ENCODE results near the gene GLYATL3. TPM values are rescaled to one million over a fixed set of nuclear protein-coding genes. Genes with fewer than 3 reads are reported as not detected.

Gene GLYATL3
- polyA plus RNA-seq, 1 donor (not counting 4 experiments of a cell fraction or from before 2014, with no cell fraction given): not detected

DNA sequence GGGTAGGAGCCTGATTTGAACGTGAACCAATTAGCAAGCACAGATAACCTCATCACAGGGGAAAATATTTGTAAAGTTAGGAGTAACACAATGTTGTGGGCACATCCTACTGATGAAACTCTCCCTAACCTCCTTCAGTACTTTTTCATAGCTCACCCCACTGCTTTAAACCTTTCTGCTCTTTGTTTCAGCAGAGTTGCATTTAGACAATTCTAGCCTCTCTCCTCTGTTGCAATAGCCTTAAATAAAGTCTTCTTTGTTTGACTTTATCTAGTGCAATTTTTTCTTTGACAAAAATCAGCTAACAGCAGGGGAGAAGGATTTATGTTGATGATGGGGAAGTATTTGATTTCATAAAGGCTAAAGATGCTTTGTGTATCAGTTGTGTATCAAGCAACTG is 64.8 kb downstream of the GLYATL3 start:
- Histone ChIP-seq H3K4me2 (ENCODE audit: control insufficient read depth, extremely low read depth, insufficient read depth, low read depth, low read length) (no peak overlapping the region), H3K4me3 (ENCODE audit: control insufficient read depth in 2 of 3, extremely low read depth in 1 of 3, insufficient read depth in 2 of 3, low read depth in 1 of 3, low read length in 3 of 3) (no peak overlapping the region), H3K36me3 (ENCODE audit: control insufficient read depth in 2 of 2, extremely low read depth in 1 of 2, insufficient read depth in 2 of 2, low read length in 2 of 2) (peaks cover 1 to 3% of the 10 kb centered on the region in 2 experiments), H3K9me1 (ENCODE audit: control insufficient read depth, extremely low read depth, insufficient read depth, low read length) (no peaks in the 10 kb centered on the region), H3K27ac (ENCODE audit: control insufficient read depth, insufficient read depth, low read length) (no peak overlapping the region), H3K9ac (ENCODE audit: control insufficient read depth, extremely low read depth, insufficient read depth, low read length) (no peak overlapping the region), H4K20me1 (ENCODE audit: control insufficient read depth, extremely low read depth, insufficient read depth, low read length) (no peaks in the 10 kb centered on the region), H3K9me3 (ENCODE audit: control insufficient read depth, low read depth, low read length) (no peaks in the 10 kb centered on the region), H3K4me1 (ENCODE audit: control insufficient read depth, extremely low read depth, insufficient read depth, low read length) (peaks cover 14% of the 10 kb centered on the region), H2AFZ (ENCODE audit: control insufficient read depth, low read length) (no peak overlapping the region), H3K27me3 (ENCODE audit: control insufficient read depth, extremely low read depth, insufficient read depth, low read length) (no peaks in the 10 kb centered on the region), H3K79me2 (ENCODE audit: control insufficient read depth, insufficient read depth, low read length) (no peaks in the 10 kb centered on the region)
- dilution Hi-C loops (cut with MboI; ENCODE audit: extremely low pct_ligation_motif_present, low sequenced_read_pairs): no loop called here
- FAIRE-seq: no peak
- TF ChIP-seq, protein P1, sequence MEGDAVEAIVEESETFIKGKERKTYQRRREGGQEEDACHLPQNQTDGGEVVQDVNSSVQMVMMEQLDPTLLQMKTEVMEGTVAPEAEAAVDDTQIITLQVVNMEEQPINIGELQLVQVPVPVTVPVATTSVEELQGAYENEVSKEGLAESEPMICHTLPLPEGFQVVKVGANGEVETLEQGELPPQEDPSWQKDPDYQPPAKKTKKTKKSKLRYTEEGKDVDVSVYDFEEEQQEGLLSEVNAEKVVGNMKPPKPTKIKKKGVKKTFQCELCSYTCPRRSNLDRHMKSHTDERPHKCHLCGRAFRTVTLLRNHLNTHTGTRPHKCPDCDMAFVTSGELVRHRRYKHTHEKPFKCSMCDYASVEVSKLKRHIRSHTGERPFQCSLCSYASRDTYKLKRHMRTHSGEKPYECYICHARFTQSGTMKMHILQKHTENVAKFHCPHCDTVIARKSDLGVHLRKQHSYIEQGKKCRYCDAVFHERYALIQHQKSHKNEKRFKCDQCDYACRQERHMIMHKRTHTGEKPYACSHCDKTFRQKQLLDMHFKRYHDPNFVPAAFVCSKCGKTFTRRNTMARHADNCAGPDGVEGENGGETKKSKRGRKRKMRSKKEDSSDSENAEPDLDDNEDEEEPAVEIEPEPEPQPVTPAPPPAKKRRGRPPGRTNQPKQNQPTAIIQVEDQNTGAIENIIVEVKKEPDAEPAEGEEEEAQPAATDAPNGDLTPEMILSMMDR (optimal IDR thresholded peaks at IDR 0.05 in 1 of 3, IDR thresholded peaks at IDR 0.05 in 1 of 3, conservative IDR thresholded peaks at IDR 0.05 in 1 of 3; ENCODE audit: extremely low read depth in 1 of 3, insufficient read depth in 2 of 3, low read length in 3 of 3): no peak
- no peak for TF ChIP-seq EZH2 (IDR thresholded peaks at IDR 0.05; ENCODE audit: low read length)
- DNase-seq (ENCODE audit: low read depth, low spot score): no peak

GRCh38 chr6:49565261-49565660 is 65.5 kb downstream of the GLYATL3 start:
- no peak overlapping the region for H2AFZ ChIP-seq (ENCODE audit: control insufficient read depth, low read length)
- TF ChIP-seq, protein P1 (optimal IDR thresholded peaks at IDR 0.05 in 1 of 3, IDR thresholded peaks at IDR 0.05 in 1 of 3, conservative IDR thresholded peaks at IDR 0.05 in 1 of 3; ENCODE audit: extremely low read depth in 1 of 3, insufficient read depth in 2 of 3, low read length in 3 of 3): no peak
- TF ChIP-seq EZH2 (IDR thresholded peaks at IDR 0.05; ENCODE audit: low read length): no peak
- H3K4me1 ChIP-seq (ENCODE audit: control insufficient read depth, extremely low read depth, insufficient read depth, low read length): peaks cover 15% of the 10 kb centered on the region
- no peaks in the 10 kb centered on the region for H4K20me1 ChIP-seq (ENCODE audit: control insufficient read depth, extremely low read depth, insufficient read depth, low read length)
- H3K9me3 ChIP-seq (ENCODE audit: control insufficient read depth, low read depth, low read length): no peaks in the 10 kb centered on the region
- peaks cover 0 to 1% of the 10 kb centered on the region in 2 experiments for H3K36me3 ChIP-seq (ENCODE audit: control insufficient read depth in 2 of 2, extremely low read depth in 1 of 2, insufficient read depth in 2 of 2, low read length in 2 of 2)
- H3K9ac ChIP-seq (ENCODE audit: control insufficient read depth, extremely low read depth, insufficient read depth, low read length): no peak overlapping the region
- no peak overlapping the region for H3K4me2 ChIP-seq (ENCODE audit: control insufficient read depth, extremely low read depth, insufficient read depth, low read depth, low read length)
- H3K27ac ChIP-seq (ENCODE audit: control insufficient read depth, insufficient read depth, low read length): no peak overlapping the region
- no peak overlapping the region for H3K4me3 ChIP-seq (ENCODE audit: control insufficient read depth in 2 of 3, extremely low read depth in 1 of 3, insufficient read depth in 2 of 3, low read depth in 1 of 3, low read length in 3 of 3)
- no peaks in the 10 kb centered on the region for H3K79me2 ChIP-seq (ENCODE audit: control insufficient read depth, insufficient read depth, low read length)
- FAIRE-seq: no peak
- no peaks in the 10 kb centered on the region for H3K9me1 ChIP-seq (ENCODE audit: control insufficient read depth, extremely low read depth, insufficient read depth, low read length)
- dilution Hi-C loops (cut with MboI; ENCODE audit: extremely low pct_ligation_motif_present, low sequenced_read_pairs): no loop called here
- no peak for DNase-seq (ENCODE audit: low read depth, low spot score)
- no peaks in the 10 kb centered on the region for H3K27me3 ChIP-seq (ENCODE audit: control insufficient read depth, extremely low read depth, insufficient read depth, low read length)

Data from keratinocyte (primary cell).